ENCODE measurements around the gene UBE2M. TPM values are rescaled to one million over a fixed set of nuclear protein-coding genes. Genes with fewer than 3 reads are reported as not detected.

The UBE2M gene
- total RNA-seq, 1 donor: 54.6 TPM

DNA sequence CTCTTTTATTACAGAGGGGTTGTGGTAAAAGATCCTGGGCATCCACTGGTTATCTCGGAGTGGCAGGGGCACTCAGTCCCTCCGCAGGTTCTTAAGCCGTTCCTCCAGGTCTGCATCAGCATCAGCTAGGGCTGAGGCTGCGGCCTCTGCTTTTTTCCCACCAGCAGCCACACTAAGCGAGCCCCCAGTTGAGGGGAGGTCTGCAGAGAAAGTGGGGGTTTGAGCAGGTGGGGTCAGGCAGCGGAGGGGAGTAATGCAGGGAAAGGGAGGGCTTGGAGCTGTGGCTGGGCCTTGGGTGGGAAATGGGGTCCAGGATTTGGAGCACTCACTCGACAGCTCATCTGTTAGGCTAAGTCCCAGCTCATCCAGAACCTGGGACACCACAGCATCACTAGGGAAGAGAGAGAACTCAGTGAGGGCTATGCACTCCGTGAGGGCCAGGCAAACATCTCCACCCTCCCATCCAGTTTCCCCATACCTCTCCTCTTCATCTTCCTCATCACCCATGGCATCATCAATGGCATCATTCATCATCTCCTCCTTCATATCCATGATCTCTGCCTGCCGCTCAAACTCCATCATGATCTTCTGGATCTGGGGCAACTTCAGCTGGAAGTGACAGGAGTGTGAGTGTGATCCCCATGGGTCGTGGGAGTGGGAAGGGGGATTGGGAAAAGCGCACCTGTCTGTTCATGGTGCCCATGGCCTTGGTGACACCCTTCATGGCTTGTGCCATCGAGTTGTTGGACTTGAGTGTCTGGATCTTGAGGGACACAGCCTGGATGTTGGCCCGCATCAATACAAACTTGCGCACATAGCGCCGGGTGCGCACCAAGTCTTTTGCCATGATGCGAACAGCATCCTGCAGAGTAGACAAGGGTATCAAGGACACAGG lies 6.6 kb downstream of the UBE2M start:
- Histone ChIP-seq H3K79me2 (ENCODE audit: insufficient read depth, low read length) (peaks cover 86% of the 10 kb centered on the region), H3K4me1 (ENCODE audit: insufficient read depth, low read length) (peaks cover 21% of the 10 kb centered on the region), H4K20me1 (ENCODE audit: insufficient read depth, low read length) (peaks cover 39% of the 10 kb centered on the region), H3K27me3 (ENCODE audit: insufficient read depth, low read length) (no peaks in the 10 kb centered on the region), H3K9me3 (ENCODE audit: low read depth, low read length) (no peaks in the 10 kb centered on the region), H3K27ac (ENCODE audit: low read depth, low read length) (no peak overlapping the region), H2AFZ (ENCODE audit: low read length) (no peak overlapping the region), H3K4me2 (ENCODE audit: insufficient read depth, low read length) (no peak overlapping the region), H3K36me3 (ENCODE audit: insufficient read depth, low read length) (peaks cover 73% of the 10 kb centered on the region), H3K4me3 (ENCODE audit: insufficient read depth, low read length) (no peak overlapping the region)
- TF ChIP-seq, protein P1, sequence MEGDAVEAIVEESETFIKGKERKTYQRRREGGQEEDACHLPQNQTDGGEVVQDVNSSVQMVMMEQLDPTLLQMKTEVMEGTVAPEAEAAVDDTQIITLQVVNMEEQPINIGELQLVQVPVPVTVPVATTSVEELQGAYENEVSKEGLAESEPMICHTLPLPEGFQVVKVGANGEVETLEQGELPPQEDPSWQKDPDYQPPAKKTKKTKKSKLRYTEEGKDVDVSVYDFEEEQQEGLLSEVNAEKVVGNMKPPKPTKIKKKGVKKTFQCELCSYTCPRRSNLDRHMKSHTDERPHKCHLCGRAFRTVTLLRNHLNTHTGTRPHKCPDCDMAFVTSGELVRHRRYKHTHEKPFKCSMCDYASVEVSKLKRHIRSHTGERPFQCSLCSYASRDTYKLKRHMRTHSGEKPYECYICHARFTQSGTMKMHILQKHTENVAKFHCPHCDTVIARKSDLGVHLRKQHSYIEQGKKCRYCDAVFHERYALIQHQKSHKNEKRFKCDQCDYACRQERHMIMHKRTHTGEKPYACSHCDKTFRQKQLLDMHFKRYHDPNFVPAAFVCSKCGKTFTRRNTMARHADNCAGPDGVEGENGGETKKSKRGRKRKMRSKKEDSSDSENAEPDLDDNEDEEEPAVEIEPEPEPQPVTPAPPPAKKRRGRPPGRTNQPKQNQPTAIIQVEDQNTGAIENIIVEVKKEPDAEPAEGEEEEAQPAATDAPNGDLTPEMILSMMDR (IDR thresholded peaks at IDR 0.05; ENCODE audit: extremely low read depth, low read depth, low read length): no peak
- DNase-seq (ENCODE audit: insufficient read length, low spot score, missing footprints): no peak

DNA sequence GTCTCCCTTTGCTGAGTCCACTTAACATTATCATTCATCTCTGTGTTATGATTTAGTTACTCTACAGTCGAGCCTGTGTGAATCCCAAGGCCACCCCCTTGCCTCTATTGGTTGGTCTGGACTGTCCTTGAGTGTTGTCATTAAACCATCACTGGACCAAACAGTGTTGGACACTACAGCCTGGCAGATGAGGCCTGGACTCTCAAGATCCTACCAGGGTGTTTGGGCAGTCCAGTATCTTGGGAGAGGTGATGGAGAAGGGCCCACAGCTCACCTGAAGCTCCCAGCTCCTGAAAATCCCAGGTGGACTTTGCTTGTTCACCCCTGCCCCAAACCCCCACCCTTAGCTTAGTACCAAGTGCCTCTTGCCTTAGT lies 7.3 kb downstream of the UBE2M start:
- H3K4me3 ChIP-seq (ENCODE audit: insufficient read depth, low read length): no peak overlapping the region
- H3K4me2 ChIP-seq (ENCODE audit: insufficient read depth, low read length): no peak overlapping the region
- H3K4me1 ChIP-seq (ENCODE audit: insufficient read depth, low read length): peaks cover 25% of the 10 kb centered on the region
- no peak overlapping the region for H2AFZ ChIP-seq (ENCODE audit: low read length)
- DNase-seq (ENCODE audit: insufficient read length, low spot score, missing footprints): peak; percentile 26
- H3K36me3 ChIP-seq (ENCODE audit: insufficient read depth, low read length): peaks cover 70% of the 10 kb centered on the region
- H3K27ac ChIP-seq (ENCODE audit: low read depth, low read length): no peak overlapping the region
- peaks cover 86% of the 10 kb centered on the region for H3K79me2 ChIP-seq (ENCODE audit: insufficient read depth, low read length)
- peaks cover 44% of the 10 kb centered on the region for H4K20me1 ChIP-seq (ENCODE audit: insufficient read depth, low read length)
- no peaks in the 10 kb centered on the region for H3K9me3 ChIP-seq (ENCODE audit: low read depth, low read length)
- TF ChIP-seq, protein P1 (IDR thresholded peaks at IDR 0.05; ENCODE audit: extremely low read depth, low read depth, low read length): no peak
- no peaks in the 10 kb centered on the region for H3K27me3 ChIP-seq (ENCODE audit: insufficient read depth, low read length)

DNA sequence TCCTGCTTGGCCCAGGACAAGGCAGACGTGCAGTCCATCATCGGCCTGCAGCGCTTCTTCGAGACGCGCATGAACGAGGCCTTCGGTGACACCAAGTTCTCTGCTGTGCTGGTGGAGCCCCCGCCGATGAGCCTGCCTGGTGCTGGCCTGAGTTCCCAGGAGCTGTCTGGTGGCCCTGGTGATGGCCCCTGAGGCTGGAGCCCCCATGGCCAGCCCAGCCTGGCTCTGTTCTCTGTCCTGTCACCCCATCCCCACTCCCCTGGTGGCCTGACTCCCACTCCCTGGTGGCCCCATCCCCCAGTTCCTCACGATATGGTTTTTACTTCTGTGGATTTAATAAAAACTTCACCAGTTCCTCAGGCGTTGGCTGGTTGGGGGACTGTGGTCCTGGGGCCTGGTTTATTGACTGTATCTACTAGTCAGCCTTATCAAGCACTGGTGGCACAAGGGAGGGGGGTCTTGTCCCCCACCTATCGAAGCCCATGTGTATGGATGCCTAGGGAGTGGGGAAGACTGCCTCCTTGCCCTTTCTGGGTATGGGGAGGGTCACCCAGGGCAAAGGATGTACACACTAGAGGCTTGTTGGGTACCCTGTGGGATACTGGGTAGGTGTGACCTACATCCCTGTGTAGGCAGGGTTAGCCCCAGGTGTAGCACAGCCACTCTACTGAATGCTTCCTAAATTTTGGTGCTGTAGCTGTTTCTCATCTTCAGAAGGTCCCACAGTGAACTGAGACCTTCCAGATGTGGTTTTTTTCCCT lies 7.9 kb downstream of the UBE2M start:
- H3K4me1 ChIP-seq (ENCODE audit: insufficient read depth, low read length): peaks cover 30% of the 10 kb centered on the region
- H3K27me3 ChIP-seq (ENCODE audit: insufficient read depth, low read length): no peaks in the 10 kb centered on the region
- TF ChIP-seq, protein P1 (IDR thresholded peaks at IDR 0.05; ENCODE audit: extremely low read depth, low read depth, low read length): no peak
- H3K79me2 ChIP-seq (ENCODE audit: insufficient read depth, low read length): peaks cover 86% of the 10 kb centered on the region
- H2AFZ ChIP-seq (ENCODE audit: low read length): no peak overlapping the region
- peaks cover 70% of the 10 kb centered on the region for H3K36me3 ChIP-seq (ENCODE audit: insufficient read depth, low read length)
- H4K20me1 ChIP-seq (ENCODE audit: insufficient read depth, low read length): peaks cover 50% of the 10 kb centered on the region
- no peaks in the 10 kb centered on the region for H3K9me3 ChIP-seq (ENCODE audit: low read depth, low read length)
- H3K4me2 ChIP-seq (ENCODE audit: insufficient read depth, low read length): no peak overlapping the region
- no peak overlapping the region for H3K27ac ChIP-seq (ENCODE audit: low read depth, low read length)
- no peak overlapping the region for H3K4me3 ChIP-seq (ENCODE audit: insufficient read depth, low read length)
- peak; percentile 74 for DNase-seq (ENCODE audit: insufficient read length, low spot score, missing footprints)
